ENCODE results near the gene RNF39. TPM values are rescaled to one million over a fixed set of nuclear protein-coding genes. Genes with fewer than 3 reads are reported as not detected.
A peak's percentile ranks its signal among the peaks of the same experiment; 100 is the strongest.

The RNF39 gene
- total and polyA plus RNA-seq, 2 of the 13 experiments (the other 11 are each of a cell fraction or from before 2014, with no cell fraction given), result 0.13 to 1.8 TPM

DNA sequence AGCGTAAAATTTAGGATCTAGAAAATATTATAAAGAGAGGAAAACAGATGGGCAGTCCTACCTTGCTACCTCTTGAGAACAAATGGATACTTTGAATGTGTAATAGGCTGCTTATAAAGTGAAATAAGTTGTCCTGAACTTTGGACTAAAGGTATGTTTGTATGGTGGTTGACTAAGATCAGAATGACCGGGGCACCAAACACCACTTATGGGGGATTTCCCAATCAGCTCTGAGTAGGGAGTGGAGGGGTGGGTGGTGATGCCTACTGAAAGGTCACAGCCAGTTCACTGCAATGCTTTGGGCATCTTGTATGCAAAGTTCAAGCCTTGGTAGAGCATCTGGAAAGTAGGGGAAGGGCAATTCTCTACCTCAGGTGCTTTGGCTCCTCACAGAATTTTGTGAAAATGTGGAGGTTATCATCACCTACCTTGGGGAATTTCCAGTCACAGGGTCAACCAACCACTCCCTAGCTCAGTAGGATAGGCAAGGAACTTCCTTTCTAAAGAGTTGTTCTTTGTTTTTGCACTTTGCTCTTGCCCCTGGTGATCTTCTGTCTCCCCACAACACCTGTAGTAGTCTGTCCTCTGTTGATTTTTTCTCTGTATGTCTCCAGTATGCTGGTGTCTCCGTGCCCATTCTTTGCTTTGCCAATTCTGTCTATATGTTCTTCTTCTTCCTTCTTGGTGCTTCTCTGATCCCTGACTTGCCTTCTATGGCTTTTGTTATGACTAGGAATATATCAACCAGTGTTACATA lies 37.6 kb upstream of the RNF39 start, which contains the start of gene TRIM31 (continued):
- no peak for TF ChIP-seq ZNF773 (CRISPR knock-in tag; IDR thresholded peaks at IDR 0.05; ENCODE audit: borderline replicate concordance)
- TF ChIP-seq ZSCAN22 (CRISPR knock-in tag; IDR thresholded peaks at IDR 0.05), result no peak
- TF ChIP-seq ATAD3A (CRISPR knock-in tag; IDR thresholded peaks at IDR 0.05), result no peak
- TF ChIP-seq, protein P1, sequence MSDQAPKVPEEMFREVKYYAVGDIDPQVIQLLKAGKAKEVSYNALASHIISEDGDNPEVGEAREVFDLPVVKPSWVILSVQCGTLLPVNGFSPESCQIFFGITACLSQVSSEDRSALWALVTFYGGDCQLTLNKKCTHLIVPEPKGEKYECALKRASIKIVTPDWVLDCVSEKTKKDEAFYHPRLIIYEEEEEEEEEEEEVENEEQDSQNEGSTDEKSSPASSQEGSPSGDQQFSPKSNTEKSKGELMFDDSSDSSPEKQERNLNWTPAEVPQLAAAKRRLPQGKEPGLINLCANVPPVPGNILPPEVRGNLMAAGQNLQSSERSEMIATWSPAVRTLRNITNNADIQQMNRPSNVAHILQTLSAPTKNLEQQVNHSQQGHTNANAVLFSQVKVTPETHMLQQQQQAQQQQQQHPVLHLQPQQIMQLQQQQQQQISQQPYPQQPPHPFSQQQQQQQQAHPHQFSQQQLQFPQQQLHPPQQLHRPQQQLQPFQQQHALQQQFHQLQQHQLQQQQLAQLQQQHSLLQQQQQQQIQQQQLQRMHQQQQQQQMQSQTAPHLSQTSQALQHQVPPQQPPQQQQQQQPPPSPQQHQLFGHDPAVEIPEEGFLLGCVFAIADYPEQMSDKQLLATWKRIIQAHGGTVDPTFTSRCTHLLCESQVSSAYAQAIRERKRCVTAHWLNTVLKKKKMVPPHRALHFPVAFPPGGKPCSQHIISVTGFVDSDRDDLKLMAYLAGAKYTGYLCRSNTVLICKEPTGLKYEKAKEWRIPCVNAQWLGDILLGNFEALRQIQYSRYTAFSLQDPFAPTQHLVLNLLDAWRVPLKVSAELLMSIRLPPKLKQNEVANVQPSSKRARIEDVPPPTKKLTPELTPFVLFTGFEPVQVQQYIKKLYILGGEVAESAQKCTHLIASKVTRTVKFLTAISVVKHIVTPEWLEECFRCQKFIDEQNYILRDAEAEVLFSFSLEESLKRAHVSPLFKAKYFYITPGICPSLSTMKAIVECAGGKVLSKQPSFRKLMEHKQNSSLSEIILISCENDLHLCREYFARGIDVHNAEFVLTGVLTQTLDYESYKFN (CRISPR knock-in tag; conservative IDR thresholded peaks at IDR 0.05), result 0 out of 2 replicates have a peak, but pooled peaks have one; percentile 35
- TF ChIP-seq, protein P2, sequence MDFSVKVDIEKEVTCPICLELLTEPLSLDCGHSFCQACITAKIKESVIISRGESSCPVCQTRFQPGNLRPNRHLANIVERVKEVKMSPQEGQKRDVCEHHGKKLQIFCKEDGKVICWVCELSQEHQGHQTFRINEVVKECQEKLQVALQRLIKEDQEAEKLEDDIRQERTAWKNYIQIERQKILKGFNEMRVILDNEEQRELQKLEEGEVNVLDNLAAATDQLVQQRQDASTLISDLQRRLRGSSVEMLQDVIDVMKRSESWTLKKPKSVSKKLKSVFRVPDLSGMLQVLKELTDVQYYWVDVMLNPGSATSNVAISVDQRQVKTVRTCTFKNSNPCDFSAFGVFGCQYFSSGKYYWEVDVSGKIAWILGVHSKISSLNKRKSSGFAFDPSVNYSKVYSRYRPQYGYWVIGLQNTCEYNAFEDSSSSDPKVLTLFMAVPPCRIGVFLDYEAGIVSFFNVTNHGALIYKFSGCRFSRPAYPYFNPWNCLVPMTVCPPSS (IDR thresholded peaks at IDR 0.05), result no peak
- no peak for TF ChIP-seq HOXD1 (CRISPR knock-in tag; IDR thresholded peaks at IDR 0.05)
- TF ChIP-seq ZNF605 (CRISPR knock-in tag; IDR thresholded peaks at IDR 0.05), result no peak
- no peak for TF ChIP-seq AGO1 (IDR thresholded peaks at IDR 0.05; ENCODE audit: low read depth, low read length, poor library complexity, severe bottlenecking)
- TF ChIP-seq, protein P3, sequence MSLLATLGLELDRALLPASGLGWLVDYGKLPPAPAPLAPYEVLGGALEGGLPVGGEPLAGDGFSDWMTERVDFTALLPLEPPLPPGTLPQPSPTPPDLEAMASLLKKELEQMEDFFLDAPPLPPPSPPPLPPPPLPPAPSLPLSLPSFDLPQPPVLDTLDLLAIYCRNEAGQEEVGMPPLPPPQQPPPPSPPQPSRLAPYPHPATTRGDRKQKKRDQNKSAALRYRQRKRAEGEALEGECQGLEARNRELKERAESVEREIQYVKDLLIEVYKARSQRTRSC (CRISPR knock-in tag; IDR thresholded peaks at IDR 0.05; ENCODE audit: low read depth), result no peak
- peak; percentile 38; the same call in 1 of the 2 replicates for TF ChIP-seq NR2C2 (CRISPR knock-in tag; IDR thresholded peaks at IDR 0.05; ENCODE audit: borderline replicate concordance)
- no peak for TF ChIP-seq ZNF772 (CRISPR knock-in tag; IDR thresholded peaks at IDR 0.05)
- TF ChIP-seq FOSL2 (CRISPR knock-in tag; IDR thresholded peaks at IDR 0.05), result peak; percentile 48
- no peak for TF ChIP-seq ZNF329 (CRISPR knock-in tag; IDR thresholded peaks at IDR 0.05; ENCODE audit: low read depth)
- TF ChIP-seq NR2F6 (IDR thresholded peaks at IDR 0.05), result no peak
- peak; percentile 33; the same call in 1 of the 2 replicates for TF ChIP-seq NR2F6 (CRISPR knock-in tag; IDR thresholded peaks at IDR 0.05)
- TF ChIP-seq ZNF235 (CRISPR knock-in tag; IDR thresholded peaks at IDR 0.05; ENCODE audit: borderline replicate concordance), result no peak
- TF ChIP-seq SALL1 (CRISPR knock-in tag; IDR thresholded peaks at IDR 0.05), result 0 out of 2 replicates have a peak, but pooled peaks have one; percentile 13
- TF ChIP-seq, protein P4, sequence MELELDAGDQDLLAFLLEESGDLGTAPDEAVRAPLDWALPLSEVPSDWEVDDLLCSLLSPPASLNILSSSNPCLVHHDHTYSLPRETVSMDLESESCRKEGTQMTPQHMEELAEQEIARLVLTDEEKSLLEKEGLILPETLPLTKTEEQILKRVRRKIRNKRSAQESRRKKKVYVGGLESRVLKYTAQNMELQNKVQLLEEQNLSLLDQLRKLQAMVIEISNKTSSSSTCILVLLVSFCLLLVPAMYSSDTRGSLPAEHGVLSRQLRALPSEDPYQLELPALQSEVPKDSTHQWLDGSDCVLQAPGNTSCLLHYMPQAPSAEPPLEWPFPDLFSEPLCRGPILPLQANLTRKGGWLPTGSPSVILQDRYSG (CRISPR knock-in tag; IDR thresholded peaks at IDR 0.05), result no peak
- no peak for TF ChIP-seq MIER2 (CRISPR knock-in tag; IDR thresholded peaks at IDR 0.05)
- TF ChIP-seq ZNF253 (CRISPR knock-in tag; IDR thresholded peaks at IDR 0.05; ENCODE audit: borderline replicate concordance), result no peak
- TF ChIP-seq TOPORS (CRISPR knock-in tag; IDR thresholded peaks at IDR 0.05), result no peak
- peak; percentile 79 for TF ChIP-seq HNF4A (CRISPR knock-in tag; IDR thresholded peaks at IDR 0.05)
- TF ChIP-seq ZNF296 (CRISPR knock-in tag; conservative IDR thresholded peaks at IDR 0.05), result no peak
- TF ChIP-seq, protein P5, sequence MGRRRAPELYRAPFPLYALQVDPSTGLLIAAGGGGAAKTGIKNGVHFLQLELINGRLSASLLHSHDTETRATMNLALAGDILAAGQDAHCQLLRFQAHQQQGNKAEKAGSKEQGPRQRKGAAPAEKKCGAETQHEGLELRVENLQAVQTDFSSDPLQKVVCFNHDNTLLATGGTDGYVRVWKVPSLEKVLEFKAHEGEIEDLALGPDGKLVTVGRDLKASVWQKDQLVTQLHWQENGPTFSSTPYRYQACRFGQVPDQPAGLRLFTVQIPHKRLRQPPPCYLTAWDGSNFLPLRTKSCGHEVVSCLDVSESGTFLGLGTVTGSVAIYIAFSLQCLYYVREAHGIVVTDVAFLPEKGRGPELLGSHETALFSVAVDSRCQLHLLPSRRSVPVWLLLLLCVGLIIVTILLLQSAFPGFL (CRISPR knock-in tag; IDR thresholded peaks at IDR 0.05), result no peak

All from HepG2 (cell line).